Upper lobe of left lung (tissue), 6 donors: ENCODE measurements around the gene IL1RAPL2. TPM values are rescaled to one million over a fixed set of nuclear protein-coding genes. Genes with fewer than 3 reads are reported as not detected.
A peak's percentile ranks its signal among the peaks of the same experiment; 100 is the strongest.
"Not testable (repeated sequence)": the region's sequence is repeated elsewhere in the genome, so short reads cannot be mapped to it uniquely, and the experiment has no call there.

Experiments used
- ATAC-seq, 2 donors: fragments of 200-7000 bp; cut with Tn5 transposase; one replicate each; pipeline ENCODE4 v1.9.1; 2022; ENCODE audit warnings: mild to moderate bottlenecking in 2 of 2, moderate library complexity in 2 of 2; ENCODE audit not compliant: low FRiP score in 2 of 2
- DNase-seq, 2 donors: peaks; one replicate each; pipeline ENCODE4 v3.0.0-alpha.2; 2019 to 2020
- H3K27ac ChIP-seq, 4 donors: fragments of 200-600 bp; sonication (generic); one replicate each; pipeline ENCODE4 v1.5.1; 2016 to 2019
- H3K27me3 ChIP-seq, 4 donors: fragments of 200-600 bp; sonication (generic); one replicate each; pipeline ENCODE4 v1.5.1; 2017 to 2019
- H3K36me3 ChIP-seq, 4 donors: fragments of 200-600 bp; sonication (generic); one replicate each; pipeline ENCODE4 v1.5.1; 2016 to 2019
- H3K4me1 ChIP-seq, 4 donors: fragments of 200-600 bp; sonication (generic); one replicate each; pipeline ENCODE4 v1.5.1; 2018 to 2019
- H3K4me3 ChIP-seq, 4 donors: fragments of 200-600 bp; sonication (generic); one replicate each; pipeline ENCODE4 v1.5.1; 2017 to 2019; ENCODE audit warnings: mild to moderate bottlenecking in 2 of 4, moderate library complexity in 1 of 4
- H3K9me3 ChIP-seq, 4 donors: fragments of 200-600 bp; sonication (generic); one replicate each; pipeline ENCODE4 v1.5.1; 2018 to 2019
- CTCF ChIP-seq, 6 experiments: fragments of 450-650 bp in 4 of 6; fragments of 200-600 bp in 2 of 6; sonication (generic) in 2 of 6; IDR thresholded peaks; one replicate each; pipeline ENCODE4 v1.5.1; 2016 to 2019; ENCODE audit warnings: antibody characterized with exemption in 6 of 6
- EP300 ChIP-seq, 4 donors: sonication (generic); formaldehyde crosslinking; IDR thresholded peaks; one replicate each; pipeline ENCODE4 v1.5.1; 2017; ENCODE audit warnings: antibody characterized with exemption in 4 of 4, control low read depth in 2 of 4
- POLR2A ChIP-seq, 4 donors: fragments of 450-650 bp; IDR thresholded peaks; one replicate each; pipeline ENCODE4 v1.5.1; 2016 to 2017; ENCODE audit warnings: antibody characterized with exemption in 4 of 4, mild to moderate bottlenecking in 2 of 4
- POLR2AphosphoS5 ChIP-seq, 2 donors: sonication (generic); formaldehyde crosslinking; IDR thresholded peaks; one replicate each; pipeline ENCODE4 v1.5.1; 2017; ENCODE audit warnings: antibody characterized with exemption in 2 of 2
- WGBS, 2 donors: methylation state at CpG; one replicate each; pipeline ENCODE4 v1.1.5; 2017 to 2018; 5-methylcytosine and 5-hydroxymethylcytosine counted together
- total RNA-seq, 6 donors: library from RNA; depleted of rRNA in 4 of 6; stranded (reverse); fragments of >200 nt in 4 of 6; gene quantifications; one replicate each; pipeline versions ENCODE4 v1.1.0 to v1.2.1, GENCODE V29; 2016 to 2021
- donor health status: DM: no; HTN: no; CAD: no; lungs with moderate emphysema.
- donor health status: DM: no; HTN: yes; CAD: no; lungs with severe emphysema.

Gene IL1RAPL2
- not detected for total RNA-seq

GRCh38 chrX:104565791-104566680 lies at the start of gene IL1RAPL2:
TSS of gene IL1RAPL2 (plus strand) at chrX:104566199.
- H3K27me3 ChIP-seq: peaks cover 0 to 18% (median 0%) of the 10 kb centered on the region in 4 donors
- DNase-seq (peak; percentile 40 to 42), ATAC-seq (peak in 1 of 2 donors; percentile 34)
- peaks cover 0 to 19% (median 0%) of the 10 kb centered on the region in 4 donors for H3K4me1 ChIP-seq
- TF ChIP-seq EP300 (IDR thresholded peaks at IDR 0.05) (no peak), POLR2AphosphoS5 (IDR thresholded peaks at IDR 0.05) (no peak), POLR2A (IDR thresholded peaks at IDR 0.05) (no peak), CTCF (IDR thresholded peaks at IDR 0.05) (no peak)
- no peaks in the 10 kb centered on the region for H3K9me3 ChIP-seq
- H3K27ac ChIP-seq: no peak within 1 kb of the TSS
- H3K4me3 ChIP-seq: peak within 1 kb of the TSS in 2 of 4 donors; percentile 17 to 19
- no peaks in the 10 kb centered on the region for H3K36me3 ChIP-seq
- 6 to 21% methylated on average over 7 to 48 of the region's 48 CpGs for WGBS, 2 donors

GRCh38 chrX:104522386-104522785 lies 43.6 kb upstream of the IL1RAPL2 start:
- TF ChIP-seq POLR2AphosphoS5 (IDR thresholded peaks at IDR 0.05) (no peak), CTCF (IDR thresholded peaks at IDR 0.05) (no peak), POLR2A (IDR thresholded peaks at IDR 0.05) (no peak), EP300 (IDR thresholded peaks at IDR 0.05) (no peak)
- Histone ChIP-seq H3K4me3 (no peak overlapping the region), H3K36me3 (no peaks in the 10 kb centered on the region), H3K4me1 (no peaks in the 10 kb centered on the region), H3K27me3 (no peaks in the 10 kb centered on the region), H3K9me3 (peaks cover 0 to 2% (median 0%) of the 10 kb centered on the region in 4 donors), H3K27ac (no peak overlapping the region)
- DNase-seq: no peak
- ATAC-seq: no peak
- 33% methylated on average over 1 to 2 of the region's 2 CpGs for WGBS, 2 donors

GRCh38 chrX:104523858-104524257 lies 42.1 kb upstream of the IL1RAPL2 start:
- no peak for ATAC-seq
- WGBS, 2 donors: 61 to 70% methylated on average over 2 of the region's 2 CpGs

GRCh38 chrX:104539081-104539480 lies 26.9 kb upstream of the IL1RAPL2 start:
- DNase-seq (no peak), ATAC-seq (no peak)
- Histone ChIP-seq H3K9me3 (peaks cover 0 to 7% (median 0%) of the 10 kb centered on the region in 4 donors), H3K4me3 (no peak overlapping the region), H3K36me3 (no peaks in the 10 kb centered on the region), H3K4me1 (no peaks in the 10 kb centered on the region), H3K27ac (no peak overlapping the region), H3K27me3 (no peaks in the 10 kb centered on the region)
- WGBS, 2 donors: 78 to 89% methylated on average over 2 of the region's 2 CpGs
- no peak for TF ChIP-seq CTCF (IDR thresholded peaks at IDR 0.05)
- no peak for TF ChIP-seq POLR2A (IDR thresholded peaks at IDR 0.05)
- no peak for TF ChIP-seq EP300 (IDR thresholded peaks at IDR 0.05)
- no peak for TF ChIP-seq POLR2AphosphoS5 (IDR thresholded peaks at IDR 0.05)

More at GRCh38 chrX:104523858-104524257, 42.1 kb upstream of the IL1RAPL2 start:
- no peaks in the 10 kb centered on the region for H3K36me3 ChIP-seq
- H3K9me3 ChIP-seq: peaks cover 0 to 2% (median 0%) of the 10 kb centered on the region in 4 donors
- H3K4me3 ChIP-seq: no peak overlapping the region
- TF ChIP-seq EP300 (IDR thresholded peaks at IDR 0.05) (no peak), CTCF (IDR thresholded peaks at IDR 0.05) (no peak), POLR2AphosphoS5 (IDR thresholded peaks at IDR 0.05) (no peak), POLR2A (IDR thresholded peaks at IDR 0.05) (no peak)
- DNase-seq: no peak
- no peaks in the 10 kb centered on the region for H3K27me3 ChIP-seq
- no peaks in the 10 kb centered on the region for H3K4me1 ChIP-seq
- no peak overlapping the region for H3K27ac ChIP-seq

- not testable (repeated sequence) for H3K36me3 ChIP-seq, H3K9me3 ChIP-seq, H3K27ac ChIP-seq, DNase-seq, H3K4me3 ChIP-seq, ATAC-seq, H3K27me3 ChIP-seq, H3K4me1 ChIP-seq
- 25 to 94% methylated on average over 2 of the region's 2 CpGs for WGBS, 2 donors
Measured at GRCh38 chrX:104542447-104542846, 23.6 kb upstream of the IL1RAPL2 start.
